HepG2 (cell line): Measurements from ENCODE around the gene ARAP3. TPM values are rescaled to one million over a fixed set of nuclear protein-coding genes. Genes with fewer than 3 reads are reported as not detected.
A peak's percentile ranks its signal among the peaks of the same experiment; 100 is the strongest.

ENCODE experiments used
- ATAC-seq: fragments of 200-7000 bp; cut with Tn5 transposase; 3 replicates; pipeline ENCODE4 v1.9.1; 2020; ENCODE audit warnings: mild to moderate bottlenecking, moderate library complexity
- BruUV-seq: library from RNA; stranded (reverse); fragments of 400-500 nt; replicated peaks from 2 replicates; lab custom pipeline; 2021; lab: Mats Ljungman, UMichigan
- CTCF ChIA-PET: fragments of 300-600 bp; formaldehyde crosslinking; extraction: SDS; loops from one replicate; lab custom pipeline; 2021; ENCODE audit warnings: low total read pairs, inconsistent platforms, low intra/inter-chr PET ratio; lab: Yijun Ruan, JAX
- POLR2A ChIA-PET: fragments of 350-600 bp; sonication (Branson Sonifier 250); formaldehyde crosslinking; loops from one replicate; lab custom pipeline; 2020; ENCODE audit warnings: antibody characterized with exemption, inconsistent platforms; lab: Yijun Ruan, JAX
- DNase-seq: peaks from one replicate; pipeline ENCODE4 v3.0.0-alpha.2; 2015; ENCODE audit warnings: low spot score
- FAIRE-seq: peaks from 3 replicates; lab custom pipeline; 2011; peaks lifted over from hg19 to GRCh38; lab: Jason Lieb, UNC
- H2AFZ ChIP-seq: one replicate; pipeline ENCODE4 v1.6.1; 2011; ENCODE audit warnings: low read length, inconsistent platforms
- H3K27ac ChIP-seq: fragments of 300-600 bp; 3 replicates; pipeline ENCODE4 v1.8.0; 2011; ENCODE audit warnings: mixed run types, mild to moderate bottlenecking, mixed read lengths, low read length, inconsistent platforms; ENCODE audit not compliant: insufficient read depth; ENCODE audit errors: extremely low read length
- H3K27me3 ChIP-seq, 2 experiments: fragments of 200-600 bp in 1 of 2; 2 replicates in 1 of 2; 3 replicates in 1 of 2; pipeline versions ENCODE4 v1.6.0 to v1.8.0; 2011; ENCODE audit warnings: low read length in 2 of 2, mild to moderate bottlenecking in 2 of 2, moderate library complexity in 2 of 2, inconsistent platforms in 1 of 2; ENCODE audit not compliant: insufficient read depth in 2 of 2, control insufficient read depth in 1 of 2
- H3K36me3 ChIP-seq, 2 experiments: fragments of 200-600 bp in 1 of 2; replicated peaks in 1 of 2; 2 replicates in 1 of 2; 3 replicates in 1 of 2; pipeline versions ENCODE4 v1.5.1 to v1.8.0; 2011; ENCODE audit warnings: low read length in 2 of 2, inconsistent platforms in 1 of 2; ENCODE audit not compliant: insufficient read depth in 2 of 2, control insufficient read depth in 1 of 2
- H3K4me1 ChIP-seq: 2 replicates; pipeline ENCODE4 v1.5.1; 2012; ENCODE audit warnings: low read length, inconsistent platforms; ENCODE audit not compliant: insufficient read depth
- H3K4me2 ChIP-seq: 2 replicates; pipeline ENCODE4 v1.6.0; 2011; ENCODE audit warnings: low read depth, low read length, inconsistent platforms
- H3K4me3 ChIP-seq, 3 experiments: fragments of 200-600 bp in 1 of 3; sonication (generic), shearing (Covaris generic) in 1 of 3; replicated peaks in 1 of 3; 2 replicates each; pipeline ENCODE4 v1.5.1; 2011 to 2016; ENCODE audit warnings: low read length in 3 of 3, inconsistent platforms in 2 of 3, low read depth in 2 of 3, mild to moderate bottlenecking in 2 of 3, control low read depth in 1 of 3, mixed read lengths in 1 of 3; ENCODE audit not compliant: insufficient read depth in 1 of 3
- H3K79me2 ChIP-seq: one replicate; pipeline ENCODE4 v1.6.1; 2011; ENCODE audit warnings: low read length, inconsistent platforms; ENCODE audit not compliant: insufficient read depth
- H3K9ac ChIP-seq: 2 replicates; pipeline ENCODE4 v1.6.0; 2011; ENCODE audit warnings: mild to moderate bottlenecking, low read depth, low read length, inconsistent platforms; ENCODE audit not compliant: insufficient read depth
- H3K9me3 ChIP-seq: 2 replicates; pipeline ENCODE4 v1.5.1; 2012; ENCODE audit warnings: mild to moderate bottlenecking, low read length
- H4K20me1 ChIP-seq: 2 replicates; pipeline ENCODE4 v1.6.0; 2011; ENCODE audit warnings: inconsistent platforms, mild to moderate bottlenecking, low read length, moderate library complexity; ENCODE audit not compliant: insufficient read depth
- MED1 ChIP-seq: sonication (generic); formaldehyde crosslinking; IDR thresholded peaks from 2 replicates; pipeline ENCODE4 v1.4.0; 2020; ENCODE audit warnings: missing genetic modification reagents
- TARDBP ChIP-seq: sonication (generic); formaldehyde crosslinking; IDR thresholded peaks from 2 replicates; pipeline ENCODE4 v1.8.0; 2022; ENCODE audit warnings: mild to moderate bottlenecking, missing genetic modification reagents
- ZNF317 ChIP-seq: sonication (generic); formaldehyde crosslinking; IDR thresholded peaks from 2 replicates; pipeline ENCODE4 v1.5.0; 2020; ENCODE audit warnings: mild to moderate bottlenecking, missing genetic modification reagents
- ZNF367 ChIP-seq: sonication (generic); formaldehyde crosslinking; IDR thresholded peaks from 2 replicates; pipeline ENCODE4 v1.4.0; 2020; ENCODE audit warnings: missing genetic modification reagents, borderline replicate concordance
- WGBS: methylation state at CpG from one replicate; pipeline ENCODE4 v1.1.6; 2017; ENCODE audit warnings: low lambda C conversion rate; 5-methylcytosine and 5-hydroxymethylcytosine counted together
- in situ Hi-C: cut with HindIII; loops from 2 replicates; pipeline ENCODE4 v1.10.0; 2017; ENCODE audit warnings: low pct_unique_long_range_greater_than_20kb; ENCODE audit not compliant: extremely low pct_ligation_motif_present
- intact Hi-C: fragments of 100-400 bp; cut with micrococcal nuclease; formaldehyde crosslinking; loops from one replicate; pipeline ENCODE4 v1.10.0; 2022; ENCODE audit not compliant: unreplicated experiment
- polyA plus RNA-seq, 8 experiments: library from polyadenylated mRNA; depleted of rRNA in 3 of 8; stranded (reverse) in 7 of 8; unstranded in 1 of 8; fragments of >200 nt; fragmentation: Illumina TruSeq in 4 of 8; extraction: Trizol in 4 of 8; gene quantifications; 2 replicates each; pipeline versions ENCODE4 v1.2.1 to v1.2.3, GENCODE V29; 2011 to 2016; ENCODE audit warnings: low read depth in 4 of 8, missing spikeins in 1 of 8, mixed read lengths in 1 of 8; ENCODE audit not compliant: insufficient read depth in 1 of 8
- total RNA-seq, 5 experiments: library from RNA; depleted of rRNA; stranded (reverse); fragments of >200 nt; fragmentation: Illumina TruSeq; extraction: Trizol; gene quantifications; 2 replicates each; pipeline ENCODE4 v1.2.3, GENCODE V29; 2016; ENCODE audit warnings: low read depth in 1 of 5
- TF ChIP-seq, protein P1 (sequence below): sonication (generic); formaldehyde crosslinking; conservative IDR thresholded peaks from 2 replicates; pipeline ENCODE4 v1.4.0; 2020; ENCODE audit warnings: missing genetic modification reagents

Gene ARAP3
- total and polyA plus RNA-seq, 2 of the 13 experiments (the other 11 are each of a cell fraction or from before 2014, with no cell fraction given), result 0.25 TPM; not detected in 1

DNA sequence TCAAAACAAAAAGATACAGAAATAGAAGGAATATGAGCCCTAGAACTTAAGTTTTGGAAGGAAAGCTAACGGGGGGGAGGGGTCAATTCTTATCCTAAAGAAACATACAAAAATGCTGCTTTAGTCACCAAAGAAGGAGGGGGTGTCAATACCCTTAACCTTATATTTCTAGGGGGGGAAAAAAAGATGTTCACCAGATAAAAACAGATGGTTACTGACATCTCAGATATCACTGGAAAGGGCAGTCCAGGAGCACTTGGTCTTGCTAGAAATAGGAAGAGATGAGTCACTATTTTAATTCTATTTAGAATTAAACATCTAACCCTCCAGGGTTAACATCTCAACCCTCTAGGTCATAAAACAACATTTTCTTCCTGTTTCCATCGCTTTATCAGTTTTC is 64.9 kb downstream of the ARAP3 start:
- no peak for FAIRE-seq
- in situ Hi-C loops, result no loop called here
- POLR2A ChIA-PET, result interaction anchor here (1.2 to 3.5 kb wide), 8 partner anchors 9 to 297 kb away, joined by 3 to 53 read pairs (median 5); partner anchors contain the start of genes RELL2 and TAF7

More for the DNA sequence above, 64.9 kb downstream of the ARAP3 start:
- Histone ChIP-seq H4K20me1 (no peaks in the 10 kb centered on the region), H2AFZ (no peak overlapping the region), H3K27me3 (no peaks in the 10 kb centered on the region), H3K4me3 (peak overlapping the region; percentile 84 to 95 (median 88); a peak in 5 of 6 replicates), H3K79me2 (peaks cover 55% of the 10 kb centered on the region), H3K27ac (peak overlapping the region; percentile 87), H3K36me3 (peaks cover 4 to 9% of the 10 kb centered on the region in 2 experiments), H3K9ac (peak overlapping the region; percentile 83), H3K4me2 (peak overlapping the region; percentile 74), H3K4me1 (peaks cover 58% of the 10 kb centered on the region), H3K9me3 (no peaks in the 10 kb centered on the region)
- BruUV-seq, result no TSS peak
- TF ChIP-seq, protein P1, sequence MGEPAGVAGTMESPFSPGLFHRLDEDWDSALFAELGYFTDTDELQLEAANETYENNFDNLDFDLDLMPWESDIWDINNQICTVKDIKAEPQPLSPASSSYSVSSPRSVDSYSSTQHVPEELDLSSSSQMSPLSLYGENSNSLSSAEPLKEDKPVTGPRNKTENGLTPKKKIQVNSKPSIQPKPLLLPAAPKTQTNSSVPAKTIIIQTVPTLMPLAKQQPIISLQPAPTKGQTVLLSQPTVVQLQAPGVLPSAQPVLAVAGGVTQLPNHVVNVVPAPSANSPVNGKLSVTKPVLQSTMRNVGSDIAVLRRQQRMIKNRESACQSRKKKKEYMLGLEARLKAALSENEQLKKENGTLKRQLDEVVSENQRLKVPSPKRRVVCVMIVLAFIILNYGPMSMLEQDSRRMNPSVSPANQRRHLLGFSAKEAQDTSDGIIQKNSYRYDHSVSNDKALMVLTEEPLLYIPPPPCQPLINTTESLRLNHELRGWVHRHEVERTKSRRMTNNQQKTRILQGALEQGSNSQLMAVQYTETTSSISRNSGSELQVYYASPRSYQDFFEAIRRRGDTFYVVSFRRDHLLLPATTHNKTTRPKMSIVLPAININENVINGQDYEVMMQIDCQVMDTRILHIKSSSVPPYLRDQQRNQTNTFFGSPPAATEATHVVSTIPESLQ, result no peak
- TF ChIP-seq ZNF317 (CRISPR knock-in tag), result 0 out of 2 replicates have a peak, but pooled peaks have one; percentile 25
- TF ChIP-seq MED1 (CRISPR knock-in tag), result no peak
- TF ChIP-seq TARDBP, result no peak
- no peak for TF ChIP-seq ZNF367 (CRISPR knock-in tag)
- intact Hi-C loops, result no loop called here
- DNase-seq, result no peak
- CTCF ChIA-PET, result no interaction called here
- 79% methylated on average over 2 of the region's 2 CpGs for WGBS
- ATAC-seq, result no peak
